ENCODE measurements around the gene MEGF11. TPM values are rescaled to one million over a fixed set of nuclear protein-coding genes. Genes with fewer than 3 reads are reported as not detected.

Gene MEGF11
- total and polyA plus RNA-seq, 9 donors, result 0.04 to 11.4 (median 0.40) TPM; not detected in 2

GRCh38 chr15:66161108-66161507 is 92.4 kb downstream of the MEGF11 start:
- Histone ChIP-seq H3K36me3 (no peaks in the 10 kb centered on the region), H3K4me1 (ENCODE audit: insufficient read depth) (no peaks in the 10 kb centered on the region), H3K27ac (no peak overlapping the region), H3K9me3 (no peaks in the 10 kb centered on the region), H3K4me3 (no peak overlapping the region), H3K27me3 (no peaks in the 10 kb centered on the region)
- DNase-seq, result no peak
- TF ChIP-seq, protein P1, sequence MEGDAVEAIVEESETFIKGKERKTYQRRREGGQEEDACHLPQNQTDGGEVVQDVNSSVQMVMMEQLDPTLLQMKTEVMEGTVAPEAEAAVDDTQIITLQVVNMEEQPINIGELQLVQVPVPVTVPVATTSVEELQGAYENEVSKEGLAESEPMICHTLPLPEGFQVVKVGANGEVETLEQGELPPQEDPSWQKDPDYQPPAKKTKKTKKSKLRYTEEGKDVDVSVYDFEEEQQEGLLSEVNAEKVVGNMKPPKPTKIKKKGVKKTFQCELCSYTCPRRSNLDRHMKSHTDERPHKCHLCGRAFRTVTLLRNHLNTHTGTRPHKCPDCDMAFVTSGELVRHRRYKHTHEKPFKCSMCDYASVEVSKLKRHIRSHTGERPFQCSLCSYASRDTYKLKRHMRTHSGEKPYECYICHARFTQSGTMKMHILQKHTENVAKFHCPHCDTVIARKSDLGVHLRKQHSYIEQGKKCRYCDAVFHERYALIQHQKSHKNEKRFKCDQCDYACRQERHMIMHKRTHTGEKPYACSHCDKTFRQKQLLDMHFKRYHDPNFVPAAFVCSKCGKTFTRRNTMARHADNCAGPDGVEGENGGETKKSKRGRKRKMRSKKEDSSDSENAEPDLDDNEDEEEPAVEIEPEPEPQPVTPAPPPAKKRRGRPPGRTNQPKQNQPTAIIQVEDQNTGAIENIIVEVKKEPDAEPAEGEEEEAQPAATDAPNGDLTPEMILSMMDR (IDR thresholded peaks at IDR 0.05), result no peak
- no peak for TF ChIP-seq POLR2A (IDR thresholded peaks at IDR 0.05)
- no peak for TF ChIP-seq EP300 (IDR thresholded peaks at IDR 0.05)
- 79 to 83% (median 79%) methylated on average over 4 of the region's 4 CpGs for WGBS, 3 donors
- intact Hi-C loops (cut with DNase I), result no loop called here

- H3K27ac ChIP-seq, result no peak overlapping the region
- intact Hi-C loops (cut with DNase I), result no loop called here
- no peaks in the 10 kb centered on the region for H3K4me1 ChIP-seq (ENCODE audit: insufficient read depth)
- no peak for DNase-seq
- WGBS, 3 donors, result 48 to 62% (median 48%) methylated on average over 2 of the region's 2 CpGs
- H3K4me3 ChIP-seq, result no peak overlapping the region
- no peaks in the 10 kb centered on the region for H3K36me3 ChIP-seq
- no peaks in the 10 kb centered on the region for H3K9me3 ChIP-seq
- no peak for TF ChIP-seq EP300 (IDR thresholded peaks at IDR 0.05)
- TF ChIP-seq, protein P1 (IDR thresholded peaks at IDR 0.05), result no peak
- no peak for TF ChIP-seq POLR2A (IDR thresholded peaks at IDR 0.05)
- no peaks in the 10 kb centered on the region for H3K27me3 ChIP-seq
These were observed 96.0 kb downstream of the MEGF11 start for GRCh38 chr15:66157507-66157906.

- TF ChIP-seq, protein P1 (IDR thresholded peaks at IDR 0.05), result no peak
- no peak for TF ChIP-seq EP300 (IDR thresholded peaks at IDR 0.05)
- TF ChIP-seq POLR2A (IDR thresholded peaks at IDR 0.05), result no peak
- DNase-seq, result no peak
- Histone ChIP-seq H3K9me3 (no peaks in the 10 kb centered on the region), H3K4me3 (no peak overlapping the region), H3K27me3 (no peaks in the 10 kb centered on the region), H3K27ac (no peak overlapping the region), H3K4me1 (ENCODE audit: insufficient read depth) (no peaks in the 10 kb centered on the region), H3K36me3 (no peaks in the 10 kb centered on the region)
- 82 to 85% (median 83%) methylated on average over 10 of the region's 10 CpGs for WGBS, 3 donors
- intact Hi-C loops (cut with DNase I), result no loop called here
These were observed 97.1 kb downstream of the MEGF11 start for GRCh38 chr15:66156310-66156975.

- no peak for DNase-seq
- Histone ChIP-seq H3K27ac (no peak overlapping the region), H3K27me3 (no peaks in the 10 kb centered on the region), H3K4me3 (no peak overlapping the region), H3K36me3 (no peaks in the 10 kb centered on the region), H3K4me1 (ENCODE audit: insufficient read depth) (no peaks in the 10 kb centered on the region), H3K9me3 (no peaks in the 10 kb centered on the region)
- WGBS, 3 donors, result 82 to 89% (median 84%) methylated on average over 5 of the region's 5 CpGs
- intact Hi-C loops (cut with DNase I), result no loop called here
- TF ChIP-seq POLR2A (IDR thresholded peaks at IDR 0.05), result no peak
- no peak for TF ChIP-seq EP300 (IDR thresholded peaks at IDR 0.05)
- TF ChIP-seq, protein P1 (IDR thresholded peaks at IDR 0.05), result no peak
These were observed 98.5 kb downstream of the MEGF11 start for GRCh38 chr15:66155065-66155464.
